SK-N-SH treated with all-trans-retinoic acid at 6 μM for 48 hours (cell line): ENCODE results near the gene AP1AR.

ENCODE experiments used
- ARNTL ChIP-seq: fragments of 450-650 bp; formaldehyde crosslinking; IDR thresholded peaks from 2 replicates; pipeline ENCODE4 v1.5.0; 2020; ENCODE audit warnings: low read depth, mild to moderate bottlenecking, moderate library complexity, borderline replicate concordance
- CREB5 ChIP-seq: fragments of 250-450 bp; sonication (Bioruptor Pico); IDR thresholded peaks from 2 replicates; pipeline ENCODE4 v1.5.1; 2020; ENCODE audit warnings: low read depth, mild to moderate bottlenecking, moderate library complexity
- ESRRG ChIP-seq: fragments of 250-450 bp; sonication (Bioruptor Pico); IDR thresholded peaks from 2 replicates; pipeline ENCODE4 v1.6.1; 2021; ENCODE audit warnings: mild to moderate bottlenecking
- ISL1 ChIP-seq: fragments of 250-450 bp; sonication (Bioruptor Pico); IDR thresholded peaks from 2 replicates; pipeline ENCODE4 v2.1.2; 2022; ENCODE audit warnings: mild to moderate bottlenecking, moderate library complexity
- RARB ChIP-seq: fragments of 250-450 bp; sonication (Bioruptor Pico); IDR thresholded peaks from 2 replicates; pipeline ENCODE4 v1.8.0; 2021; ENCODE audit warnings: mild to moderate bottlenecking, moderate library complexity
- ZC3H10 ChIP-seq: fragments of 250-450 bp; sonication (Bioruptor Pico); IDR thresholded peaks from 2 replicates; pipeline ENCODE4 v1.5.1; 2021; ENCODE audit warnings: mild to moderate bottlenecking, moderate library complexity
- ZFP30 ChIP-seq: fragments of 450-650 bp; formaldehyde crosslinking; IDR thresholded peaks from 2 replicates; pipeline ENCODE4 v1.5.0; 2022; ENCODE audit warnings: mild to moderate bottlenecking, moderate library complexity
- ZNF565 ChIP-seq: fragments of 450-650 bp; formaldehyde crosslinking; conservative IDR thresholded peaks from 2 replicates; pipeline ENCODE4 v1.5.0; 2020; ENCODE audit warnings: low read depth, mild to moderate bottlenecking, moderate library complexity
- ZNF70 ChIP-seq: fragments of 450-650 bp; formaldehyde crosslinking; IDR thresholded peaks from 2 replicates; pipeline ENCODE4 v1.5.0; 2020; ENCODE audit warnings: mild to moderate bottlenecking, moderate library complexity

GRCh38 chr4:112270640-112271421, 39.2 kb downstream of the AP1AR start:
- TF ChIP-seq ESRRG = no peak
- TF ChIP-seq ARNTL (CRISPR knock-in tag) = no peak
- no peak for TF ChIP-seq CREB5 (CRISPR knock-in tag)
- TF ChIP-seq ZNF70 (CRISPR knock-in tag) = no peak
- TF ChIP-seq RARB (CRISPR knock-in tag) = no peak
- no peak for TF ChIP-seq ZNF565
- no peak for TF ChIP-seq ZFP30
- no peak for TF ChIP-seq ISL1 (CRISPR knock-in tag)
- no peak for TF ChIP-seq ZC3H10 (CRISPR knock-in tag)
